HL-60 (cell line): ENCODE results near the gene ATF6.

Source experiments
- TF ChIP-seq, protein P1 (sequence below): IDR thresholded peaks from 2 replicates; pipeline ENCODE4 v1.6.1; 2012; ENCODE audit warnings: low read depth; ENCODE audit not compliant: insufficient replicate concordance
- TF ChIP-seq, protein P2 (sequence below): IDR thresholded peaks from one replicate; pipeline ENCODE4 v1.5.1; 2011; ENCODE audit warnings: low read length, control low read depth, inconsistent platforms; ENCODE audit not compliant: insufficient read depth

DNA sequence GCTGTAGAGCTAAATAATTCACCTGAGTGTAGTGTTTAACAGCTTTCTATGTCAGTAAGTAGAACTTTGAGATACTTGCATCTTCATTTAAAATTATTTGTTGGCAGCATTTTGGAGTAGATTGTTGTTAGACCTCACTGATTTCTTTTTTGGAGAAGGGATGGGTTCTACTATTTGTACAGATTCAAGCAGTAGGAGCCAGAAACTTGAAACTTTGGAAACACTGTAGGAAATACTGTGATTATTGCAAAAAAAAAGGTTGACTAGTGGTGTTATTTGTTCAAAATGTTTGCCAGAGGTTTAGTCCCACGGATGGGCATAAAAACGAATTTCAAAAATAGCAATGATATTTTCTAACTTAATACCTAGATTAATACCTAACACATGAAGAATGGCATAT is 102.7 kb downstream of the ATF6 start:
- TF ChIP-seq, protein P1, sequence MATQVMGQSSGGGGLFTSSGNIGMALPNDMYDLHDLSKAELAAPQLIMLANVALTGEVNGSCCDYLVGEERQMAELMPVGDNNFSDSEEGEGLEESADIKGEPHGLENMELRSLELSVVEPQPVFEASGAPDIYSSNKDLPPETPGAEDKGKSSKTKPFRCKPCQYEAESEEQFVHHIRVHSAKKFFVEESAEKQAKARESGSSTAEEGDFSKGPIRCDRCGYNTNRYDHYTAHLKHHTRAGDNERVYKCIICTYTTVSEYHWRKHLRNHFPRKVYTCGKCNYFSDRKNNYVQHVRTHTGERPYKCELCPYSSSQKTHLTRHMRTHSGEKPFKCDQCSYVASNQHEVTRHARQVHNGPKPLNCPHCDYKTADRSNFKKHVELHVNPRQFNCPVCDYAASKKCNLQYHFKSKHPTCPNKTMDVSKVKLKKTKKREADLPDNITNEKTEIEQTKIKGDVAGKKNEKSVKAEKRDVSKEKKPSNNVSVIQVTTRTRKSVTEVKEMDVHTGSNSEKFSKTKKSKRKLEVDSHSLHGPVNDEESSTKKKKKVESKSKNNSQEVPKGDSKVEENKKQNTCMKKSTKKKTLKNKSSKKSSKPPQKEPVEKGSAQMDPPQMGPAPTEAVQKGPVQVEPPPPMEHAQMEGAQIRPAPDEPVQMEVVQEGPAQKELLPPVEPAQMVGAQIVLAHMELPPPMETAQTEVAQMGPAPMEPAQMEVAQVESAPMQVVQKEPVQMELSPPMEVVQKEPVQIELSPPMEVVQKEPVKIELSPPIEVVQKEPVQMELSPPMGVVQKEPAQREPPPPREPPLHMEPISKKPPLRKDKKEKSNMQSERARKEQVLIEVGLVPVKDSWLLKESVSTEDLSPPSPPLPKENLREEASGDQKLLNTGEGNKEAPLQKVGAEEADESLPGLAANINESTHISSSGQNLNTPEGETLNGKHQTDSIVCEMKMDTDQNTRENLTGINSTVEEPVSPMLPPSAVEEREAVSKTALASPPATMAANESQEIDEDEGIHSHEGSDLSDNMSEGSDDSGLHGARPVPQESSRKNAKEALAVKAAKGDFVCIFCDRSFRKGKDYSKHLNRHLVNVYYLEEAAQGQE = no peak
- TF ChIP-seq, protein P2, sequence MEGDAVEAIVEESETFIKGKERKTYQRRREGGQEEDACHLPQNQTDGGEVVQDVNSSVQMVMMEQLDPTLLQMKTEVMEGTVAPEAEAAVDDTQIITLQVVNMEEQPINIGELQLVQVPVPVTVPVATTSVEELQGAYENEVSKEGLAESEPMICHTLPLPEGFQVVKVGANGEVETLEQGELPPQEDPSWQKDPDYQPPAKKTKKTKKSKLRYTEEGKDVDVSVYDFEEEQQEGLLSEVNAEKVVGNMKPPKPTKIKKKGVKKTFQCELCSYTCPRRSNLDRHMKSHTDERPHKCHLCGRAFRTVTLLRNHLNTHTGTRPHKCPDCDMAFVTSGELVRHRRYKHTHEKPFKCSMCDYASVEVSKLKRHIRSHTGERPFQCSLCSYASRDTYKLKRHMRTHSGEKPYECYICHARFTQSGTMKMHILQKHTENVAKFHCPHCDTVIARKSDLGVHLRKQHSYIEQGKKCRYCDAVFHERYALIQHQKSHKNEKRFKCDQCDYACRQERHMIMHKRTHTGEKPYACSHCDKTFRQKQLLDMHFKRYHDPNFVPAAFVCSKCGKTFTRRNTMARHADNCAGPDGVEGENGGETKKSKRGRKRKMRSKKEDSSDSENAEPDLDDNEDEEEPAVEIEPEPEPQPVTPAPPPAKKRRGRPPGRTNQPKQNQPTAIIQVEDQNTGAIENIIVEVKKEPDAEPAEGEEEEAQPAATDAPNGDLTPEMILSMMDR = no peak
